ENCODE results near the gene ATP9A.
A peak's percentile ranks its signal among the peaks of the same experiment; 100 is the strongest.

The ATP9A gene

GRCh38 chr20:51713213-51713598, 55.0 kb downstream of the ATP9A start:
- DNase-seq (ENCODE audit: insufficient read length, low spot score): no peak
- no peak for TF ChIP-seq POLR2A (IDR thresholded peaks at IDR 0.05; ENCODE audit: low read depth, low read length)
- FAIRE-seq: no peak

- DNase-seq (ENCODE audit: insufficient read length, low spot score) (peak; percentile 47), FAIRE-seq (no peak)
- no peak for TF ChIP-seq POLR2A (IDR thresholded peaks at IDR 0.05; ENCODE audit: low read depth, low read length)
Observed at GRCh38 chr20:51712501-51713212, 55.5 kb downstream of the ATP9A start.

- DNase-seq (ENCODE audit: insufficient read length, low spot score) (no peak), FAIRE-seq (no peak)
- no peak for TF ChIP-seq POLR2A (IDR thresholded peaks at IDR 0.05; ENCODE audit: low read depth, low read length)
Observed at GRCh38 chr20:51711426-51711825, 56.8 kb downstream of the ATP9A start.

- FAIRE-seq: no peak
- TF ChIP-seq POLR2A (IDR thresholded peaks at IDR 0.05; ENCODE audit: low read depth, low read length): no peak
- no peak for DNase-seq (ENCODE audit: insufficient read length, low spot score)
Observed at GRCh38 chr20:51710361-51710894, 57.8 kb downstream of the ATP9A start.

- DNase-seq (ENCODE audit: insufficient read length, low spot score): no peak
- no peak for FAIRE-seq
- no peak for TF ChIP-seq POLR2A (IDR thresholded peaks at IDR 0.05; ENCODE audit: low read depth, low read length)
Observed at GRCh38 chr20:51705400-51705799, 62.8 kb downstream of the ATP9A start.

GRCh38 chr20:51703400-51704287, 64.5 kb downstream of the ATP9A start:
- no peak for TF ChIP-seq POLR2A (IDR thresholded peaks at IDR 0.05; ENCODE audit: low read depth, low read length)
- FAIRE-seq (no peak), DNase-seq (ENCODE audit: insufficient read length, low spot score) (no peak)

- FAIRE-seq (no peak), DNase-seq (ENCODE audit: insufficient read length, low spot score) (no peak)
Observed at GRCh38 chr20:51702556-51702955, 65.6 kb downstream of the ATP9A start.

GRCh38 chr20:51700809-51701285, 67.3 kb downstream of the ATP9A start:
- no peak for DNase-seq (ENCODE audit: insufficient read length, low spot score)
- TF ChIP-seq POLR2A (IDR thresholded peaks at IDR 0.05; ENCODE audit: low read depth, low read length): no peak
- FAIRE-seq: no peak

More at GRCh38 chr20:51702556-51702955, 65.6 kb downstream of the ATP9A start:
- TF ChIP-seq POLR2A (IDR thresholded peaks at IDR 0.05; ENCODE audit: low read depth, low read length): no peak

- DNase-seq (ENCODE audit: insufficient read length, low spot score): no peak
- no peak for TF ChIP-seq POLR2A (IDR thresholded peaks at IDR 0.05; ENCODE audit: low read depth, low read length)
- FAIRE-seq: no peak
Observed at GRCh38 chr20:51698252-51698651, 69.9 kb downstream of the ATP9A start.

- TF ChIP-seq POLR2A (IDR thresholded peaks at IDR 0.05; ENCODE audit: low read depth, low read length): no peak
- FAIRE-seq: no peak
- no peak for DNase-seq (ENCODE audit: insufficient read length, low spot score)
Observed at GRCh38 chr20:51697096-51697826, 70.9 kb downstream of the ATP9A start.

- TF ChIP-seq POLR2A (IDR thresholded peaks at IDR 0.05; ENCODE audit: low read depth, low read length): no peak
- FAIRE-seq (no peak), DNase-seq (ENCODE audit: insufficient read length, low spot score) (no peak)
Observed at GRCh38 chr20:51696304-51697071, 71.7 kb downstream of the ATP9A start.

- FAIRE-seq: no peak
- TF ChIP-seq POLR2A (IDR thresholded peaks at IDR 0.05; ENCODE audit: low read depth, low read length): no peak
- peak; percentile 19 for DNase-seq (ENCODE audit: insufficient read length, low spot score)
Observed at GRCh38 chr20:51695574-51696303, 72.5 kb downstream of the ATP9A start.

Measured in H54 (cell line).